Peyer's patch (tissue), 4 donors: ENCODE results near the gene PANX1.

Experiments used
- CTCF ChIP-seq, 6 experiments: fragments of 450-650 bp in 4 of 6; fragments of 200-600 bp in 2 of 6; sonication (generic) in 1 of 6; IDR thresholded peaks; one replicate each; pipeline ENCODE4 v1.5.1; 2017 to 2019; ENCODE audit warnings: antibody characterized with exemption in 6 of 6, mild to moderate bottlenecking in 3 of 6, moderate library complexity in 1 of 6
- POLR2A ChIP-seq, 2 donors: fragments of 450-650 bp; IDR thresholded peaks; one replicate each; pipeline ENCODE4 v1.5.1; 2017; ENCODE audit warnings: antibody characterized with exemption in 2 of 2, mild to moderate bottlenecking in 2 of 2, moderate library complexity in 2 of 2

GRCh38 chr11:94142308-94143281, 14.0 kb downstream of the PANX1 start:
- TF ChIP-seq CTCF (IDR thresholded peaks at IDR 0.05) (no peak), POLR2A (IDR thresholded peaks at IDR 0.05) (no peak)
